Measurements from ENCODE around the gene MINDY1.

DNA sequence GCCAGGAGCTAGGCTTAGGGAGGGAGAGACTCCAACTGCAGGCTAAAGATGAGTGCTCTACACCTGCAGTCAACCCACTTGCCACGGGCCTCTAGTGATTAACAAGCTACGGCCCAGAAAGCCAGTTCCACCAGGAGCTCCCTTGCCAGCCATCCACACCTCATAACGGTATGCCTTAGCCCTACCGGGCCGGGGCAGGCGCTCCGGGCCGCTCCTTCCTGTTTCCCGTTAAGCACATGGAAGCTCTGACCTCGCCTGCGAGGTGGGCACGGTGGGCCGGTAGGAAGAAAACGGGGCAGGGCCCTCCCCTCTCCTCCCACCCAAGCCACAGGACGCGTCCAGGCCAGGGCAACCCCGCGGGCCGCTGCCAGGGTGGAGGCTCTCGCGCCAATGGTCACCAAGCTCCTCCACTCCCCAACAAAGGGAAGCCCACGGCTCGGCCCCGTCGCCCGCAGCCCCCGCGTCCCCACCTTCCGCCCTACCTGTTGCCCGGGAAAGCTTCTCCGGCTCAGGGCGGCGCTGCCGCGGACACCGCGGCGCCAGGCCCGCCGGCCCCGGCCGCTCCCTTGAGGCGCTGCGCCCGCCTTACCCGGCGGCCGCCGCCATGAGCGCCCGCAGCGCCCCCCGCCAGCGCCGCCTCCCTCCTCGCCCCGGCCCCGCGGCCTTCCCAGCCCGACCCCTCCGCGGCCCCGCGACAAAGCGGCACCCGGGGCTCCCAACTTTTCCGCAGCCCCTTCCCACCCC is 32.7 kb downstream of the MINDY1 start:
- TF ChIP-seq ZNF8 (CRISPR knock-in tag; IDR thresholded peaks at IDR 0.05) (no peak), ZNF565 (CRISPR knock-in tag; conservative IDR thresholded peaks at IDR 0.05; ENCODE audit: low read depth) (no peak), CREB5 (CRISPR knock-in tag; IDR thresholded peaks at IDR 0.05; ENCODE audit: low read depth) (no peak), ZC3H10 (CRISPR knock-in tag; IDR thresholded peaks at IDR 0.05) (no peak), ZFP30 (CRISPR knock-in tag; IDR thresholded peaks at IDR 0.05) (no peak), PATZ1 (CRISPR knock-in tag; IDR thresholded peaks at IDR 0.05; ENCODE audit: borderline replicate concordance) (no peak), CSDC2 (CRISPR knock-in tag; IDR thresholded peaks at IDR 0.05) (no peak), SNAI2 (CRISPR knock-in tag; IDR thresholded peaks at IDR 0.05) (no peak), POU6F1 (CRISPR knock-in tag; IDR thresholded peaks at IDR 0.05; ENCODE audit: borderline replicate concordance, low read depth) (no peak), ESRRG (CRISPR knock-in tag; IDR thresholded peaks at IDR 0.05) (no peak)
